GM19099 (cell line): Measurements from ENCODE around the gene SNX20.

Source experiments
- POLR2A ChIP-seq: IDR thresholded peaks from 3 replicates; pipeline ENCODE4 v1.6.1; 2011; ENCODE audit warnings: low read depth; ENCODE audit not compliant: insufficient read length; ENCODE audit errors: extremely low read depth

The SNX20 gene

DNA sequence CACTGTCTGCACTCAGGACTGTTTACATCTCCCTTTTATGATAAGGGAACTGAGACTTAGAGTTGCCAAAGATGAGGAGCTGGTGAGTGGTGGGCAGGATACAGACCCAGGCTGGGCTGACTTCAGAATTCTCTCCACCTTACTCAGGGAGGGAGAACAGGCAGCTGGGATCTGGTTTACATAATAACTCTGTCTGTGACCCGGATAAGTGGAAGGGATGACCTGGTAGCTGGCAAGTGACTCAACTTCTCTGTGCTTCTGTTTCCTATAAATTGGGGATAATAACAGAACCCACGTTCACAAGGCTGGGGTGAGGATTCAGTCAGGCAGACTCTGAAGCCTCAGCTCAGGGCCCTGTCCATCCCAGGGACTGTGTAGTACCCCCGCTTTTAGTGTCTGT lies 2.6 kb downstream of the SNX20 start:
- TF ChIP-seq POLR2A: no peak

DNA sequence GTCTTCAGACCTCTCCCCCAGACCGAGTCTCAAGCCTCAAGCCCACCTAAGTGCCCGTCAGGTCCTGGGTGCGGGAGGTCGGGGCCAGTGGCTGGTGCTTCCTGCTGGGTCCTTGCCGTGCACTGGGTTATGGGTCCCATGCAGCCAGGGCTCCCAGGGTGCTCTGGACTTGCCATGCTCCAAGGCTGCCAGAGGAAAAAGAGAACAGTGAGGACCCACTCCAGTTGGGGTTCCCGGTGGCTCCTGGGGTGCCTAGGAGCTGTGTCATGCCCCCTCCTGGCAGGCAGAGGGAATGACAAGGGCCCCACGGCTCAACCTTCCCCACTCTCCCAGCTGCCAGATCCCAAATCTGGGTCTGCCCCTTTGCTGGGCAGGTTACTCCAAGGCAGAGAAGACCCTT lies 3.8 kb downstream of the SNX20 start:
- TF ChIP-seq POLR2A: no peak

DNA sequence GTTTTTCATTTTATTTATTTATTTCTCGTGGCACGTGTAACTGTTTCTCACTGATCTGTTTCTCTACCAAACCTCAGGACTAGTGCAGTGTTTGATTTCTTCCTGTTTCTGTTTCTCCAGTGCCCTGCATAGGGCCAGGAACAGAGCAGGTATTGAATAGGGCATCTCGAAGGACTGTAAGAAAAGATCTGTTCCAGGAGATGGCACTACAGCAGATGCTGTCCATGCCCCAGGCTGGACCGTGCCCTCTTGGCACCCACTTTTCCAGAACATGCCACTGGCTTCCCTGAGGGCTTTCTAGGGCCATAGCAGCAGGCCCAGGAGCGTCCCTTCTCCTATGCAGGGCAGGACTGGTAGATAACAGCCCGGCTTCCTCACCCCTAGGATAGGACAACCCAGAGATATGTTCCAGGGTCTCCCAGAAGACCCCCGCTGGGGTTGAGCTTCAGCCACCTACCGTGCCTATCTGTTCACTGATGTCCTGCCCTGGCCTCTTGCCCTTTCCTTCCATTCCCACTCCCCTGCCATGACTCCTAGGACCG lies 4.4 kb downstream of the SNX20 start:
- no peak for TF ChIP-seq POLR2A

DNA sequence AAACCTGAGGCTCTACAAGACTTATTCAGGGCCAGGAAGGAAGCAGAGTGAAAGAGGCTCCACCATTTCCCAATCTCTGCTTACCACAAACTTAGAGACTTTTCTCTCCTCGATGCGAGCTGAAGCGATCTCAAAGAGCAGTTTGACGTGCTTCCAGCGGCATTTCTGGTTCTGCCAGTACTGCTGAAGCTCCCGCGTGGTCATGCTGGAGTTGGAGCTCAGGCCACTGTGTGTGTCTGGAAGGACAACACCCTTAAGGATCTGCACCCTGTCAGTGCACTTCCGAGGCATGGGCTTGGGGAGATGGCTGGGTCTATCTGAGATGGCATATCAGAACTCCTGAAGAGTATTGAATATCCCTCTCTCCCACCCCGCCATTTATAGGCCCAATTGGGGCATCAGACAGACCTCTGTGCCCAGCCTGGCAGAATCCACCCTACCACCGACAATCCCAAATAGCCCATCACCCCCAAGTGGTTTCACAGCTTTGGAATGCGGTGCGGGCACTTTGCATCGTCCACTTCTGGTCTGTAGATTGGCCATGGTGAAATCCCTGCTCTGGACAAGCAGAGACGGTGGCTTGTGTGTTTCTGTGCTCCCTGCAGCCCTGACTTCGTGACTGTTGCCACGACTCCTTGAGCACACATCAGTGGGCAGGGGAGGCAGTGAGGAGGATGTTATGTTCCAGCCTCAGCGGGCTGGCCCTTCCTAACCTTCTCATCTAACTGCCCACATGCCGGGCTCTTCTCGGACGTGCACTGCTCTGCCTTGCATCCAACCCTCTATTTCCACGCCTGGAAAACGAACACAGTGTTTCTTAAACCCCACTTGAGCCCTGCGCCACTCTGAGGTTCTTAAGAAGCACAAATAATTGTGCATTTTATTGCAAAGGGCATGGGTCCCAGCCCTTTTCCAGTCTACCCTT lies 5.2 kb downstream of the SNX20 start:
- no peak for TF ChIP-seq POLR2A

DNA sequence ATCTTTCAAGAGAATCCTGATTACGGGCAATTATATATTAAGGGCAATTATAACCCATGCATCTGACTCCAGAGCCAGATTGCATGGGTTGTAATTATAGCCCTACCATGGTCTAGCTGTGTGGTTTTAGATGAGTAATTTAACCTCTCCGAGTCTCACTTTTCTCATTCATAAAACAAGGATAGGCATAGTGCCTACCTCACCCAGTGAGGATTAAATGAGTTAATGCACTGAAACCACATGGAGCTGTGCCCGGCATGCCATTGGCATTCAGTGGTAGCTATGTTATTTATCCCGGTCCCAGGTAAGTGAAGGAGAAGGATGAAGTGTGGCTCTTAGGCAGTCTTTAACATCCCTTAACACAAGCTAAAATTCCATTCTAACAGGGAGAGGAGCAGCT lies 6.3 kb downstream of the SNX20 start:
- TF ChIP-seq POLR2A: no peak

DNA sequence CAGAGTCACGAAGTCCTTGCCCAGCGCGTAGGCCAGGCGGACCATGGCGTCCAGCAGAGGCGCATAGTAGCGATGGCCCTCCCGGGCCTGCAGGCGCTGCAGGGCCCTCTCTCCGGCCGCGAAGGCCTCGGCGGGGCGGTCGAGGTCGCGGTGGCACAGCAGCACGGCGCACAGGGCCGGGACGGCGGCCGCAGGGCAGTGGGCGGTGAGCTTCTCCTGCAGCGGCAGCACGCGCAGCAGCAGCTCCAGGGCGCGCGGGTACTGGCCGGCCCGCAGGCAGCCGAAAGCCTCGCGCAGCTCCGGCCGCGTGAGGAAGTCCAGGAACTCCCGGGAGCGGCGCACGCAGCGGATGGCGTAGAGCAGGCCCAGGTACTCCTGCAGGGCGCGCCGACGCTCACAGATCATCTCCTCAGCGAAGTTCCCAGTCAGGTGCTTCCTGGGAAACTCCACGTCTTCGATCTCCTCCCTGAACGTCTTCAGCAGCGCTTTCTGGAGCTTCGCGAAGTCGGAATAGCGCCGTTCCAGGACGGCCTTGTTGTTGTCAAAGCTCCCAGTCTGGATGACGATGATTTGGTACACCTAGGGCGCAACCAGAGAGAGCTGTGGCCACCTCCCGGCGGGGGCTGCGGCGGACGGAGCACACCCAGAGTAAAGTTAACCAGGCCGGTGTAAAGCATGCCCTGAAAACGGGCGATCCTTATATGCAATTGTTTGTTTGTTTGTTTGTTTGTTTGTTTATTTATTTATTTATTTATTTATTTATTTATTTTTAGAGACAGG lies 7.4 kb downstream of the SNX20 start:
- no peak for TF ChIP-seq POLR2A

DNA sequence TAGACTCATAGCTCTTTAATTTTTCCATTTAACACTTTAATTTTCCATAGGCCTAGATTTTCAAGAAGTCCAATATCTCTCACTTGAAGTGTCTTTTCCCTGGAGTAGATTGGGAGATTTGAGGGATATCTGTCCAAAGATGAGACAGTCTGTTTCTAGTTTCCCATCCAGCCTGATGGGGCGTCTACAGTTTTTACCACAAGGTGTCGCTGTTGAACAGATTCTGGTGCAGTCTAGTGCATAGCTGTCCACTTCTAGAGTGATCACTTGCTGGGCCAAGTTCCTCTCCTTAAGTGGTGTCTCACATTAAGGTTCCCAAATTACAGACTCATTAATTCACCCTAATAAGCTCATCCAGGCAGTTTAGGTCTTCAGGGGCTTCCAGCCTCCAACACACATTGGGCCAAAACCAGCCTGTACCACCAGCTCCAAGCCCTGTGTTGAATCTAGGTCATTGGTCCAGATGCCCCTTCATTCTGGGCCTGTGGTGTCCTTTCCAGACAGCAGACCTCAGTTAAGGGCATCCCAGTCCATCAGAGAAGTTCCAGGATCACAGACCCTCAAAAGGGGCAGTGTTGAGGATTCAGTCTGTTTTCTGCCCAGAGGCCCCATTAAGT lies 9.4 kb downstream of the SNX20 start:
- TF ChIP-seq POLR2A: no peak

DNA sequence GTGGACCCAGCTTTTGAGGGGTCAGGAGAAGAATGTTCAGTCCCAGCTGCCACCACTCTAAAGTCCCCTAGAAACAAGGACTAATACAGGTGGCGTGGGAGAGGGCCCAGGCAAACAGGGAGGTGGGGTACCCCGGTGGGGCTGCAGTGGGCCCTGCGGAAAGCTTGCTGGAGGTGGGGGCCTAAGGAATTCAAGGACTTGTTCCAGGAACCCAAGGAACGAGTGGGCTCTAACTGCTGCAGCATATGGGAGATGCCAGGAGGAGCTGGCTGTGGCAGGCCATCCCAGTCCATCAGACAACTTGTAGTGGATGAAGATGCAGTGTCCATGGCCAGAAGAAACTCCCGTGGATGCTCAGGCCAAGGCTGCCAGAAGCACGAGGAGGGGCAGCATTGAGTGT lies 10.6 kb downstream of the SNX20 start:
- no peak for TF ChIP-seq POLR2A

DNA sequence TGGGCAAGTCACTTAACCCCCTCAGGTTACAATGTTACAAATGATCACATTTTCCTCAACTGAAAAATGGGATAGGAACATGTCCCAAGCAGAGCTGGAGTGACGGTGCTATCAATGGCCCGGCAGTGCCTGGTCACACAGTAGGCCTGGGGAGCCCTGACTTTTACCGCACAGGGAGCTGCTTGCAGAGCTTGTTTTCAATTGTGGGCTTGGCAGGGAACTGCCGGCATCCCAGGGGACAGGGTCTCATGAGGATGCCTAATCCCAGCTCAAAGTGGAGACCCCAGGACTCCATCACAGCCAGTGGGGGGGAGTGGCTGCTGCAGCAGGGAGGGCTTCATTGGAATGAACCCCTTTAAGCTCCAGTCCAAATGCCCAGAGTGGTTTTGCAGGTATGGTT lies 11.4 kb downstream of the SNX20 start:
- no peak for TF ChIP-seq POLR2A

DNA sequence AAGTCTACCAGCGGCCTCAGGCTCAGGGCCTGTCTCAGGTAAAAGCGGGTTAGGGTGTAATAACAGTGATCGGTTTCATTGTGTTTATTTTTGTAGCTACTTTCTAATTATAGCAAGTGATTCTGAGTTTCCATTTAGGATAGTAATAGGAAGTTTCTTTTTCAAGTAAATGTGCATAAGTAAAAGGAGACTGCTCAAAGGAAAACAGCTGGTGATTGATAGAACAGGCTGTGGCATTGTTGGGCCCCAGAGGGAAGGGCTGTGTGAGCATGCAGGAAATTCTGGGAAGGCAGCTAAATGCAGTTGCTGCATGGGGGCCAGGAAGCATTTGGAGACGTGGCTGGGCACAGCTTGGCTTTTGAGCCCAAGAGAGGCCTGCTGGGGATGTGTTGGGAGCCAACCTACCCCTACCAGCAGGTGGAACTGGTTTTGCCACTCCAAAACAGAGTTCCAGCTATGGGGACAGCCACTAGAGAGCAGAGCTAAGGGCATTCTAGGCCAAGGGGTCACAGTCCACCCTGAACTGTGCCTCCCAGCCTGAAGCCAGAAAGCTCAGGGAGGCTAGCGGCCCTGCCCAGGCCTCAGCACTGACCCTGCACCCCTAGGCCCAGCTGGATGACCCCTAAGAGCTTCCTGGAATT lies 12.6 kb downstream of the SNX20 start:
- no peak for TF ChIP-seq POLR2A

DNA sequence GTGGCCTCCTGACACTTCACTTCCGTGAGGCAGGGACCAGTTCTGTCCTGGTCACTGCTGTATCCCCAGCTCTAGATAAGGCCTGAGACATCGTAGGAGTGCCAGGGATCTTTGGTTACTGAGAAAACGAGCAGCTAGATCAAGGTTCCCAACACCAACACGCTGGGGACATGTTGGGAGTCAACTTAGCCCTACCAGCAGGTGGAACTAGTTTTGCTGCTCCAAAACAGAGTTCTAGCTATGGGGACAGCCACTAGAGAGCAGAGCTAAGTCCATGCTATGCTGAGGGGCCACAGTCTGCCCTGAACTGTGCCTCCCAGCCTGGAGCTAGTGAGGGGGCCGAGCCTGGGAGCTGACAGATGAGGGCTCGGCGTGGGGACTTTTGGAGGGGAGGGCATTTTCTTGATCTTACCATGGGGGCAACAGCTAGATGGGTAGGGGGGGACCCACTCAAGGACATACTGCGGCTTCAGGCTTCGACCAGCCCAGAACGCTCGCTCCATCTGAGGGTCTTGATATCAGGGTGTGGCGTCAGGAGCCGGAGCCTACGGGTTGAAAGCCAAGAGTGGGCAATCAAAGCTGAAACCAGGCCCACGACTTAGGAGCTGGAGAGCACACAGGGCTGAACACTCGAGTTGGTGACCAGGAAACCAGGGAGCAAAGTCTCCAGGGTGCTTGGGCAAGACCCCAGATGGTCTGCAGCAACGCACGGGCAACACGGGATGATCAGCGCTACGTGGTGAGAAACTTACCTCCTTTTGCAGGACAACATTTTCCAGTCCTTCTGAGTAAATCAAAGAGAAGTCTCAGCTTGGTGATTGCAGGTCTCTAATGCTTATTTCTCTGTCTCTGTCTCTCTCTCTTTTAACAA lies 13.4 kb downstream of the SNX20 start:
- no peak for TF ChIP-seq POLR2A

DNA sequence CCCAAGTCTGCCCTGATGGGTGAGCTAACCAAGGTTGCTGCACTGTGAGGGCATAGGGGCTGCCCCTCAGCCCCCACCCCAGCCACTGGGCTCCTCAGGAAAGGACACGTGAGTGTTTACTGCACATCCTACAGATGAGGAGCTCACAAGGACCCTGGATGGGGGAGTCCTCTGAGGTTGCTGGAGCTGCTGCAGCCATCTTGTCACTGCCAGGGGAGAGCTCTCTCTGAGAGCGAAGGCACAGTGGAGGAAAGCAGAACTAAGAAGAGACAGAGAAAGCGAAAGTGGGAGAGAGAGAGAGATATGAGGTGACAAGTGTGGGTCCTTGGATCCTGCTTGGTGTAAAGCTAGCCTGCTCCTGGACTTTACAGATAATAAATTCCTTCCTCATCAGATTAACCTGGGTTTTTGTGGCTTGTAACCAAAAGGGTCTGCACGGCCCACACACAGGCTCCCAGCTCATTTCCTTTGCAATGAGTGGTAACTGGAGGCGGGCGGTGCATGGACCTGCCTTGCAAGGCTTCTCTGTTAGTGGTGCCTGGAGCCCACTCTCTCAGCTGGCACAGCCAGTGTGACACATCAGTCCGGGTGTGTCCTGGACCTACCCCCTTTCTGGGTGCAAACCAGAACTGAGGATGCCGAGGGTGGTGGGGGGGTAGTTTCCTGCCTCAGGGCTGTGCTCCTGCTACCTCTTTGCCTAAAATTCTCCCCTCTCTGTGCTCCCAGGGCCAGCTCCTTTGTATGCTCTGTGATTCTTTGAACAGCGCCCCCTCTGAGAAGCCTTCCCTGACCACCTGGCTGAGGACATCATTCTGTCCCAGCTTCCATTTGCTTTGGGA lies 14.2 kb downstream of the SNX20 start:
- TF ChIP-seq POLR2A: peak; percentile 55
